ENCODE data around the gene LEF1.

The LEF1 gene

GRCh38 chr4:108180513-108180912 is 11.8 kb upstream of the LEF1 start:
- DNase-seq: no peak

GRCh38 chr4:108175966-108176365 is 7.2 kb upstream of the LEF1 start:
- no peak for DNase-seq

GRCh38 chr4:108174856-108175255 is 6.1 kb upstream of the LEF1 start:
- no peak for DNase-seq

GRCh38 chr4:108173599-108174057 is 4.9 kb upstream of the LEF1 start:
- no peak for DNase-seq

GRCh38 chr4:108172753-108173598 is 4.2 kb upstream of the LEF1 start:
- DNase-seq: peak; percentile 94

- DNase-seq: no peak
Measured at GRCh38 chr4:108172231-108172752, 3.6 kb upstream of the LEF1 start.

GRCh38 chr4:108171339-108172230 is 2.9 kb upstream of the LEF1 start:
- peak; percentile 80 for DNase-seq

GRCh38 chr4:108170631-108171338 is 2.1 kb upstream of the LEF1 start:
- peak; percentile 56 for DNase-seq

- DNase-seq: peak; percentile 52
Measured at GRCh38 chr4:108169664-108170063, 932 bp upstream of the LEF1 start.

GRCh38 chr4:108168160-108168670 is 517 bp downstream of the LEF1 start:
- no peak for DNase-seq

- peak; percentile 69 for DNase-seq
Measured at GRCh38 chr4:108166441-108167315, 2.1 kb downstream of the LEF1 start.

- no peak for DNase-seq
Measured at GRCh38 chr4:108166038-108166437, 2.7 kb downstream of the LEF1 start.

GRCh38 chr4:108165586-108165985 is 3.1 kb downstream of the LEF1 start:
- DNase-seq: no peak

- no peak for DNase-seq
Measured at GRCh38 chr4:108163351-108163750, 5.4 kb downstream of the LEF1 start.

- no peak for DNase-seq
Measured at GRCh38 chr4:108160741-108161352, 7.9 kb downstream of the LEF1 start.

GRCh38 chr4:108159845-108160244 is 8.9 kb downstream of the LEF1 start:
- DNase-seq: no peak

- no peak for DNase-seq
Measured at GRCh38 chr4:108157655-108158054, 11.1 kb downstream of the LEF1 start.

GRCh38 chr4:108156391-108156790 is 12.3 kb downstream of the LEF1 start:
- no peak for DNase-seq

GRCh38 chr4:108155373-108155772 is 13.4 kb downstream of the LEF1 start:
- DNase-seq: peak; percentile 28

- DNase-seq: no peak
Measured at GRCh38 chr4:108152980-108153379, 15.8 kb downstream of the LEF1 start.

All from right kidney (tissue), 1 donor.